Activated CD8-positive, alpha-beta memory T cell treated with anti-CD3 and anti-CD28 coated beads, Interleukin-2, amount 50 U/mL, for 48 hours (primary cell): Measurements from ENCODE around the gene PTPRN2.

ENCODE experiments used
- DNase-seq: peaks from one replicate; pipeline ENCODE4 v3.0.0-alpha.2; 2020

PTPRN2 gene

GRCh38 chr7:157522189-157522588 lies 1065.4 kb downstream of the PTPRN2 start:
- peak; percentile 35 for DNase-seq

- DNase-seq = peak; percentile 20
These were observed 1065.9 kb downstream of the PTPRN2 start for GRCh38 chr7:157521752-157522151.

DNA sequence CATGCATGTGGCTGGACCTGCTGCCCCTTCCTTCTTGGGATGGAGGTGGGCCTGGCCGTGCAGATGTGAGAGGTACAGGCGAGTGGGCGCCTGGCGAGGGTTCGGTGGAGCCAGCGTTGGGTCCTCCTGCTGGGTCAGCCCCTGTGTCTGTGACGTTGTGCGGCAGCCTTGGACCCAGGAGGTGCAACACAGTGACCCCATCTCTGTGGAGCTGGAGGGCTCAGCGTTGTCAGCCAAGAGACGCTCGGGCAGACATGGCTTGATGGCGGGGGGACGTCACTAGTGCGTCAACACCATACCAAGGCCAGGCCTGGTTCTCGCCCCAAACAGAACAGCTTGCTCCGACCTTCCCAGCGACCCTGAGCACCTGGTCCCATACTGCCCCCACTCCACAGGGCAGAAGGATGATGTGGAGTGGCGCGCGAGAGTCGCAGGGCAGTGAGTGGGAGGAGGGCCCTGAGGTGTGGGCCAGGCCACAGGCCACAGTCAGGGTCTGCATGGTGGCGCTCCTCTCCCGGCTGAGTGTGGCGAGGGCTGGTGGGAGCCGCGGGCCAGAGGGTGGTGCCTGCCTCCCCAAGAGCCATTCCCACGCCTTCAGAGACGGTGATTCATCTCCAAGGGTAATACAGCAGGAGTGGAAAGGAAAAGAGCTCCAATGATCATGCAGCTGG lies 1066.4 kb downstream of the PTPRN2 start:
- DNase-seq = peak; percentile 33

- peak; percentile 34 for DNase-seq
These were observed 1067.4 kb downstream of the PTPRN2 start for GRCh38 chr7:157520249-157520648.

GRCh38 chr7:157519798-157520244 lies 1067.8 kb downstream of the PTPRN2 start:
- DNase-seq = peak; percentile 23

DNA sequence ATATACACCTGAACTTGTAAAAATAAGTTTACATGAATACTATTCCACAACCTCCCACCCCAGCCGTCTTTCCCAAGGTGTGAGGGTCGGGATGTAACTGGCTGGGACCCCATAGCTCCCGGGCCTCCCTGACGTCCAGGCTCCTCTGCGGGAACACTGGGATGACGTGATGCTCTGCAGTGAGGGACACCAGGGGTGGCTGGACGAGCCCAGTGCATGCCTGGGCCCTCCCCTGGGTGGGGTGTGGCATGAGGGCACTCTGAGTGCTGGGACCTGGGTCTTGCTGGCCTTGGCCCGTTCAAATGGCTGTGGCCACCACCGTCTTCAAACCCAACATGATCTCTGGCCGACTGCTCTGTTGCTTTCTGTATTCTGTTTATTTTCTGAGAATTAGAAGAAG lies 1068.4 kb downstream of the PTPRN2 start:
- peak; percentile 22 for DNase-seq

- DNase-seq = peak; percentile 40
These were observed 1069.0 kb downstream of the PTPRN2 start for GRCh38 chr7:157518514-157519175.

DNA sequence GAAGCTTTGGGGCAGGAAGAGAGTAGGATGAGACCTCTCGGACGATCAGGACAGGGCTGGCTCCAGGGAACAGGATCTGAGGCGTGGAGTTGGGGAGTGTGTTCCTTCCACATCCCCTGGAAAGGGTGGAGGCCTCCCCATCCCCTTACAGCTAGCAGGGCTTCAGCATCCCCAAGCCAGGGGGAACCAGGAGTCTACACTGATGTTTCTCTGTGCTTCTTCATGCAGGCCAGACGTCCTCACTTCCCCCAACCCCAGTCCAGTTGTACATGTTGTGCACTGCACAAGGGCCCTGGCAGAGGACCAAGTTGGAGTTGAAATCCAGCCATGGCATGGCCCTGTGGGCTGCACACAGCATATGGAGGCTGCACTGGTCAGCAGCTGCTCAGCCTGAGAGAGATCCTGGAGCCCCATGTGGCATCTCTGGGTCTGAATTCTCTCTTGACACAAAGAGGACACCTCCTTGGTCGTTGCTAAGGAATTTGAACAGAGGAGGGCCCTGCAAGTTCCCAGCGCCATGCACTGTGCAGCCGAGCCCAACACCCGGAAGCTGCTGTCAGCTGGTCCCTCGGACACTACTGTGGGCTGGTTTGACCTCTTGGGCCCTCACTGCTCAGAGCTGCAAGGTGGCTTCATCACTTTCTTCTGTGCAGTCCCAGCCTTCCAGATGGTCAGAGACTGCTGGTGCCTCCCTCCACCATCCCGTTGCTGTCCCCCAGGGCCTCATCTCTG lies 1069.7 kb downstream of the PTPRN2 start:
- peak; percentile 44 for DNase-seq

- DNase-seq = peak; percentile 34
These were observed 1070.5 kb downstream of the PTPRN2 start for GRCh38 chr7:157516911-157517781.

GRCh38 chr7:157516311-157516710 lies 1071.3 kb downstream of the PTPRN2 start:
- DNase-seq = peak; percentile 30

DNA sequence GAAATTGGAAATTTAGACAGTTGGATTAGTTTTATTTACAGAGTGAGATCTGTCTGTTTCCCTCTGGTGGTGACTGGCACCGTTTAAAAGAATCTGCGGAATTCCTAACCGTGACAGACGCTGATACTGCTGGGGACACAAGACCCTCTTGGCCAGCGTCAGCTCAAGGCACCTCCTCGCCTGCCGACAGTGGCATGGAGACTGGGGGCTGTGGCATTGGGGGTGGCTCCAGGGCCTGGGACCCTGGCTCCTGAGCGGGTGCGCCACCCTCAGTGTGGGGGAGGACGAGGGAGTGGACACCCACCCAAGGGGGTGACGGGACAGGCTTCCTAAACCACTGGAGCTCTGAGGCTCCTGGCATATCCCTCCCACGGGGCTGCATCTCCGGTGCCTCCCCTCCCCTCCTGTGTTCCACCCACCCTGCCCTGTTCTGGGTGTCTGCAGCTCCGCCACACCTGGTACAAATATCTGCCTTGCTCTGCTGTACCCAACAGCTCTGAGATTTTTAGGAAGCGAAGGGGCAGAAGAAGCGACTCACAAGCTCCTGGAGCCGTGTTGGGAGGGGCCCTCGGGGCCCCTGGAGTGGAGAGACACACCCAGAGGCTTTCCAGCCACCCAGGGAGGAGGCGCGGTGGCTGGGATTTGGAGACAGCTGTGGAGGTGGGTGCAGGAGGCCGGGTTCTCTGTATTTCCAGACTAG lies 1072.1 kb downstream of the PTPRN2 start:
- peak; percentile 34 for DNase-seq

DNA sequence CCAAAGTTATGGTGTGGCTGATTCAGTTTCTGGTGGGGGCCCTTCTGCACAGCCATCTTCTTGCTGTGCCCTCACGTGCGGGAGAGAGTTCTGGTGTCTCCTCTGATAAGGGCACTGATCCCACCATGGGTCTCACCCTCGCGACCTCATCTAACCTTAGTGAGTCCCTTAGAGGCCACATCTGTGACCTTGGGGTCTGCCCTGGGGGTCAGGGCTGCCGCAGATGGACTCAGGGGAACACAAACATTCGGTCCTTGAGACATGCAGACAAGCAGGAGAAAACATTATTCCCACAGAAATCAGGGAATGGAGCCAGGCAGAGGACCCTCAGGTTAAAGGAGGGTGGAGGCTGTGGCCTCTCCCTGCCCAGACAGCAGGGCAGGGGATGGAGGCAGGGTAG lies 1072.9 kb downstream of the PTPRN2 start:
- no peak for DNase-seq

GRCh38 chr7:157514306-157514705 lies 1073.3 kb downstream of the PTPRN2 start:
- peak; percentile 44 for DNase-seq

DNA sequence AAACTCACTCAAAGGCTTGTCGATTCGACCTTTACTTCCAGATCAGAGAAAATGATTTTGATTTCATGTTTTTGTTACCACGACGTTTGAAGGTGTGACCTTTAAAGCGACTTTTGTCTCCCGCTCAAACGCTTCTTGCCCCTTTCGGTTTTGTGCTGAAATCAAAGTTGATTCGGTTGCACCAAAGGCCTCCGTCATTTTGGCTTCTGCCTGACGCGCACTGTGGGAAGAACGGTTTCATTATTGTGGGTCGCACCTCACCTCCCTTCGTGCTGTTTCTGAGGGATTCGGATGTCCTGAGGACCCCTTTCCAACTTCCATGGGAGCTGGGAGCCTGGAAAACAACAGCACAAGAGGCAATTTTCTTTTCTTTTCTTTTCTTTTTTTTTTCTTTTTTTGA lies 1073.9 kb downstream of the PTPRN2 start:
- peak; percentile 32 for DNase-seq

DNA sequence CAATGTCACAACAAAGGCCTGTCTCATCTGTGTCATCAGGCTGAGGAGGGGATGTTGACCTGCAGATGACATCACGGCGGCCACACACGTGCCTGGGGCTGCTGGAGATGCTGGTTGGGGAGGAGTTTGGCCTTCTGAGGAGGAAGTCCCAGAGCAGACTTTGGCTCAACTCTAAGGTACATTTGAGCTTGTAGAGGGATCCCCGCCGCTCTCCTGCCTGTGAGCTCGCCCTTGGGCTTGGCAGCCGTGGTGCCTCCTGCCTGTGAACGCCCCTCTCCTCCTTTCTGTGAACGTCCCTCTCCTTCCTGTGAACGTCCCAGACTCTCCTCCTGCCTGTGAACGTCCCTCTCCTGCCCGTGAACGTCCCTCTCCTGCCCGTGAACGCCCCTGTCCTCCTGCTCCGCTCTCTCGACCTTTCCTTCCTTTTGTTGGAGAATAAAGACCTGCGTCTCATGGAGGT lies 1074.4 kb downstream of the PTPRN2 start:
- peak; percentile 39 for DNase-seq

GRCh38 chr7:157509226-157509625 lies 1078.4 kb downstream of the PTPRN2 start:
- no peak for DNase-seq

DNA sequence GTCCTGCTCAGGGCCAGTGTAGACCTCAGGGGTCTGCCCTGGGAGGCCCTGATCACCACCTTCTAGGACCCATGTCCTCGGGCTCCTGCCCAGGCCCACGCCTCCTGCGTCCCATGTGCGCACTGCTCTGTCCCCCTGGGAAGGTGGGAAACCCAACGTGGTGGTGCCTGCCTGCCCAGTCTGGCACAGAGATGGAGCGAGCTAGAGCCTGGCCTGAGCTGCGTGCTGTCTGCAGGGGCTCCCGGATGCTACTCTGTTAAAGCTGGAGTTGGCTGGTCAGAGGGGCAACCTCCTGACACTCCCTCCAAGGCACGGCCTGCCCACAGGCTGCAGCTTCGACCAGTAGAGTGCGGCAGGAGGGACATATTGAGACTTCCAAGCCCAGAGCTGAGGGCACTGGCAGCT lies 1079.1 kb downstream of the PTPRN2 start:
- DNase-seq = peak; percentile 33

DNA sequence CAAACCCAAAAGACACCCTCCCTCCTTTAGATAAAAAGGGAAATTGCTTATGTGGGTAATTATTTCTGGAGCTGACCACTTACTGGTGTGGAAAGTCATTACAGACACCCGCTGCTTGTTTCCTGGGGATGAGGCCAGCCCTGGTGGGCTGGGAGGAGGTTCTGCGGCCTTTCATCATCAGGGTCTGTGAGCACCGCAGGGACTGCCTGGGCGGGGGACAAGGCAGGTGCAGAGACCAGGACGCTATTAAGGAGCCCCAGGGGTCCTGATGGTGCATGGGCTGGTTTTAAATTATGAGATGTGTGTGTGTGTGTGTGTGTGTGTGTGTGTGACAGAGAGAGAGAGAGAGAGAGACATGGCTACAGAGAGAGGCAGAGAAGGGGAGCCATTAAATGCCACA lies 1079.6 kb downstream of the PTPRN2 start:
- DNase-seq = peak; percentile 15

DNA sequence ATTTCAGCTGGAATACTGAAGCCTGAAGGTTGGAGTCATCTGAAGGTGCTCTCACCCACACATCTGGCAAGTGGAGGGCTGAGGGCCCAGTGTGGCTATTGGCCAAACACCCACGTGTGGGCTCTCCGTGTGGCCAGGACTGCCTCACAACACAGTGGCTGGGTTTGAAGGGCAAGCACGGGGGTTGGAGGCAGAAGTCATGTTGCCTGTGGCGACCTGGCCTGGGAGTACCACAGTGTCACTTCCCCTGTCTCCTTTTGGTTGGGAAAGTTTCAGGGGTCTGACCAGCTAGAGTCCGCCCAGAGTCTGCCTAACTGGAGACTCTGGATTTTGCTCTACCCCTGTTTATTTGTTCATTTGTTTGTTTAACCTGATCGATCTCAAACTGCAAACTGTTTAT lies 1081.4 kb downstream of the PTPRN2 start:
- peak; percentile 36 for DNase-seq

DNA sequence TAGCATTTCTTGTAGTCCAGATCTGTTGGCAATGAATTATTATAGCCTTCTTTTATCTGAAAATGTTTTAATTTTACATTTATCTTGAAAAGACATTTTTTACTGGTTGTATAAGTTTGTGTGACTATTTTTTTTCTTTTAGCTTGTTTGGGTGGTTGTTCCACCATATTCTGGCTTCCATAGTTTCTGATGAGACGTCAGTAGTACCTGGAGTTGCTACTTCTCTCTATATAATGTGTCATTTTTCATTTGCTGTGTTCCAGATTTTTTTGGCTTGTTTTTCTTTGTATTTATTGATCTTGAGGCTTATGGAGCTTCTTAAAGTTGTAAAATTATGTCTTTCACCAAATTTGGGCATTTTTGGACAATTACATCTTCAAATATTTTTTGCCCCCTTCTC lies 1082.0 kb downstream of the PTPRN2 start:
- DNase-seq = no peak

DNA sequence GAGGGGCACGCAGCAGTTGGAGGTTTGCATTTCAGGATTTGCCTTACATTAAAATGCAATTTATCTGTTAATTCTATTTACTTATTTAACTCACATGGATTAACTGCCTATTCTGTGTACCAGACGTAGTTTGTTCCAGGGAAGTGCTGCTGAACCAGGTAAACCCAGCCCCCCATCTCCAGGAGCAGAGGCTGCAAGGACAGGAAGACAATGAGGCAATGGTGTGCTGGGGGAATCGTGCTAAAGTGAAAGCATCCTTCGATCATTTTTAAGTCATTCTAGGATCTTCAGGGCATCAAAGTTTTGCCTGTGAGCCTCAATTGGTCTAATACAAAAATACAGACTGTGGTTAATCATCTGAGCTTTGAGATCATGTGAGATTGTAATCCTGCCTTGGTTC lies 1084.4 kb downstream of the PTPRN2 start:
- peak; percentile 47 for DNase-seq

DNA sequence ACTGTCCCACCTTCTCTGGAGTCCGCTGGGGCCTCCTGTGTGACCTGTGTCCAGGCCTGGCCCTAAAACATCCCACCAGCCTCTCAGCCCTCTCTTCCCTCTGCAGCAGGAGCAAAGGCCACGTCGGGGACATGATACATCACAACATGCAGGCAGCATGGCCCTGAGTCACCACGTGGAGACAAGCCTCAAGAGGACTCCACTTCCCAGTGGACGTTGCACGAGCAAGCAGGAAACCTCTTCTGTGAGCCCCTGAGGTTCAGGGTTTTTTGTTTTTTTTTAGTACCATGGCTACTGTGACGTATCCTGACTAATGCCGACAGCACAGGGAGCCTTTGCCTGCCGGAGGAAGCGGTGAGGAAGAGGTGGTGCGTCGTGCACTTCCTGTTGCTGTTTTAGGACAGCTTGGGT lies 1084.9 kb downstream of the PTPRN2 start:
- DNase-seq = peak; percentile 71
